ENCODE results near the gene PPP2R1A. TPM values are rescaled to one million over a fixed set of nuclear protein-coding genes. Genes with fewer than 3 reads are reported as not detected.
A peak's percentile ranks its signal among the peaks of the same experiment; 100 is the strongest.
"Not testable (repeated sequence)": the region's sequence is repeated elsewhere in the genome, so short reads cannot be mapped to it uniquely, and the experiment has no call there.

The PPP2R1A gene
- polyA plus RNA-seq, 1 donor, result 293 TPM

DNA sequence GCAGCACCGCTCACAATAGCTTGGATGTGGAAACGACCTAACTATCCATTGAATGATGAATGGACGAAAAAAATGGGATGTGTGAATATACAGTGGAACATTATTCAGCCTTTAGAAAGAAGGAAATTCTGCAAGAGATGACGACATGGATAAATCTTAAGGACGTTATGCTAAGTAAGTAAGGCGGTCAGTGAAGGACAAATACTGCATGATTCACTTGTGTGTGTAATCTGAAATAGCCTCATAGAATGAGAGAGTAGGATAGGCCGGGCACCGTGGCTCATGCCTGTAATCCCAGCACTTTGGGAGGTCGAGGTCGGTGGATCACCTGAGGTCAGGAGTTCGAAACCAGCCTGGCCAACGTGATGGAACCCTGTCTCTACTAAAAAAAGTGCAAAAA lies 54.2 kb downstream of the PPP2R1A start:
- DNase-seq (ENCODE audit: low read depth), result no peak

DNA sequence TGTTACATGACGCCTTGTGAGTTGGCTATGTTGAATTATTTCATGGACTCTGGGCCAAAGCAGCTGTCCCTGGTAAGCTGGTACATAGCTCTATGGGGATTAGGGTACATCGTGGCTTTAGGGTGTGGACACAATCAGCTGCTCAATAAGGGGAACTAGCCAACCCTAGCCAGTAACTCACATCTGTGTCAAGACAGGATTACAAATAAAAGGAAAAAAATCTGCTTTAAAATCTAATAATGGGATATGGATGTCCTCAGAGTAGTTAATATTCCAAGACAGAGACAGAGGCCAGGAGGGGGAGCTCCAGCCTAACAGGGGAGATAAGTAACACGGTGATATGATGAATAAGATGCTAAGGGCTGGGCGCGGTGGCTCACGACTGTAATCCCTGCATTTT lies 58.4 kb downstream of the PPP2R1A start:
- peak; percentile 22 for DNase-seq (ENCODE audit: low read depth)

DNA sequence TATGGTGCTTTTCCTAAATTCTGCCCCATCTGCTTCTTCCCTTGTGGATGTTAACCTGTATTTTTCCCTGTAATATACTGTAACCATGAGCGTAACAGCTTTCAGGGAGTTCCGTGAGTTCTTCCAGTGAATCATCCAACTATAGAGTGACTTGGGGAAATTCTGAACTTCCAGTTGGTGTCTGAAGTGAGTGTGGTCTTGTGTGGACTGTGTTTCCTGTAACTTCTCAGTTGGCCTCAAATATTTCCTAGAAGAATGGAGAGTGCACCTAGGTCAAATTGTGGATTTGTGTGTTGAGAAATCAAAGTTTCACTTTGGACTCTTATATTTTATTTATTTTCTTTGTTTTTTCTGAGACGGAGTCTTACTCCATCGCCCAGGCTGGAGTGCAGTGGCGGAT lies 68.6 kb downstream of the PPP2R1A start:
- no peak for DNase-seq (ENCODE audit: low read depth)

DNA sequence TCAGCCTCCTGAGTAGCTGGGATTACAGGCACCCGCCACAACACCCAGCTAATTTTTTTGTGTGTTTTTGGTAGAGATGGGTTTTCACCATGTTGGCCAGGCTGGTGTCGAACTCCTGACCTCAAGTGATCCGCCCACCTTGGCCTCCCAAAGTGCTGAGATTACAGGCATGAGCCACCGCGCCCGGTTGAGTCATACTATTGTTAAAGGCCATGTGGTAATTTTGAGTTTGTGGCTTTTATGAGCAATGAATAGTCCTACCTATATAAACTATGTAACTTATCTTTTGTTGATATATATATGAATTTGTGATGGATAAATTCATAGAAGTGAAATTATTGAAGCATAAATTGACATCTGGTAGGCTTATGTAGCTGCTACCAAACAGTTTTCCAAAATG lies 75.7 kb downstream of the PPP2R1A start:
- DNase-seq (ENCODE audit: low read depth), result not testable (repeated sequence)

DNA sequence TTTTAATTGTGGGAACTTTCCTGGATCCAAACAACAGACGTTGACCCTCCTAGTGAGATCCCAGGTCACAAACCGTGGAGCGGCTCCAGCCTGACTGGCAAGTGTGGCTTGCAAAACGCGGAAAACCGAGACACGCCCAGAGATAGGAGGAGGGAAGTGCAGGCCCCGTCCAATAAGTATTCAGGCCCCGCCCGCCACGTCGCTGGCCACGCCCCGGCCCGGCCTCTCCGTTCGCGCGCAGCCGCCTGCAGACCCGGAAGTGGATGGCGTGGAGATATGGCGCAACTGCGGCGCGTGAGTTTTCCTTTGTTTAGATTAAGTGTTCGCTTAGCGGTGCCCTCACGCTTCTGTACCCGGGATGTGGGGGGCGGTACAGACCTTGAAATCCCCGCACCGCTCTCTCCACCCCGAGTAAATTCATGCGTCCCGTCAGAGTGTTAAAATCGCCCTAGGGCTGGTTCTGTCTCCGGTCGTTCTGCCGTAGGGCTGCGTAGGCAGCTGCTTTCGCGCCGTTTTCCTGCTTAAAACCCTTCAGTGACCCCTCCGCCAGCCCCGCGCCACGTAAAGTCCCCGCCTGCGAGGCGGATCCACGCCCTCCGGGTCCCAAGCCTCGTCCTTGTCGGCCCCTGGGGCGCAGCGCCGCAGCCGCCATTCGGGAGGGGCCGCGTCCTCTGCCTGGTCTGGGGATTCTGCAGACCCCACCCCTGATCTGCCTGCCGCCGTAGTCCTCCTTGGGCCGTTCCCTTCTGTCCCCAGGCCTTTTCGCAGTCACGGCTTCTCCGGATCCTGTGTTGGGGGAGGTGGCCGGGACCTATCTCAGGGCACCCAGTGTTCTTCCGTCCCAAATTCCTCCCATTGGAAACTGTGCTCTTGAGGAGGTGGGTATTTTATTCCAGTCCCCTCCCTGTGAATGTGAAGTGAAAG lies 79.7 kb downstream of the PPP2R1A start, which contains the start of gene ZNF766:
Gene ZNF766 (plus strand): TSS at position 250 of the 924 bp plus-strand sequence. CDS start 27 bp downstream, at position 277.
- peak; percentile 85 for DNase-seq (ENCODE audit: low read depth)

DNA sequence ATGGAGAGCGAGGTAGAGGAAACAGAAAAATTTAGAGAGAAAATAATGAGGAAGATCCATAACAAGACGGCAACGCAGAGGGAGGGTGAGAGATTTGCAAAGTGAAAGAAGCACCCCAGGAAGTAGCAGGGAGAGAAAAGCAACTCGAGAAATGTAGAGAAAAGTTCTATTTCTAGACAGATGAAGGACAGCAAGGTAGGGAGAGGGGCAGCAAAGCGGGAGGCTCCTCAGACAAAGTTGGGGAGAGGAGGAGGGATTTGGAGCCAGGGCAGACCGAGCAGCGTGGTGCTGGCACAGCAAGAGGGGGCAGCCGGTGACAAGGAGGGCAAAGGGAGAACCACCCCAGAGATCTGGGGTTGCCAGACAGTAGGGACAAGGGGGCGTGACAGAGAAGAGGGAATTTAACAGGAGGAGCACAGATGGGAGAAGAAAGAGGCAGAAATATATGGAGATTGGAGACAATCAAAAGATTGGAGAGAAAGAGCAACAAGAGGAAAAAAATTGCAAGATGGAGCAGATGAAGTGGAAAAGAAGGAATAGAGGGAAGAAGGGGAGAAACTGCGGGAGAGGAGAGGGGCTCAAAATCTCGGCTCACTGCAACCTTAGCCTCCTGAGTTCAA lies 80.5 kb downstream of the PPP2R1A start:
- no peak for DNase-seq (ENCODE audit: low read depth)

DNA sequence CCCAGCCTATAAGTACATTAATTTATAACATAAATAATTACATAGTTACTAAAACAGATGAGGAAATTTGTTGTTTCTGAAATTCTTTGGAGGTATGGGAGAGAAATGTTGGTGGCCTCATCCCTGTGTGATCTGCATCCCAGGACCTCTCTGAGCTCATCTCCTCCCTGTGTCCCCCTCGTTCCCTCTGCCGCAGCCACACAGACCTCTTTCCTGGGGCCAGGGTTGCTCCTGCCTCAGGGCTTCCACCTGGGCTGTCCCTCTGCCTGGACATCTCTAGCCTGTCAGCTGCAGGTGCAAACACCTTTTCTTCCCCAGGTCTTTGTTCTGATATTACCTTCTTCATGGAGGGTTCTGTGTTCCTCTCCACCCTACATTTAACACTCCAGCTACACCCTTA lies 83.4 kb downstream of the PPP2R1A start:
- no peak for DNase-seq (ENCODE audit: low read depth)

DNA sequence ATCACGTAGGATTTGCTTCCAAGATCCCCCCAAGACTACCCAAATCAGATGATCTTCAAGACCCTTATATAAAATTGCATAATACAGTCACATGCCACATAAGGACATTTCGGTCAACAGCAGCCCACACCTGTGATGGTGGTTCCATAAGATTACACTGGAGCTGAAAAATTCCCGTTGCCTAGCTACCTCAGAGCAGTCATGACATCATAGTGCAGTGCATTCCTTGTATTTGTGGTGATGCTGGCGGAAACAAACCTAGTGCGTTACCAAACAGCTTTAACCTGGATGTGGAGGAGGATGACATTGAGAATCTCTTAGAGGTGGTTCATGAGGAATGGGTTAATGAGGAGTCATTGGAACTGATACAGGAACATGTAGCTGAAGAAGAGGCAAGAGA lies 84.3 kb downstream of the PPP2R1A start:
- DNase-seq (ENCODE audit: low read depth), result no peak

DNA sequence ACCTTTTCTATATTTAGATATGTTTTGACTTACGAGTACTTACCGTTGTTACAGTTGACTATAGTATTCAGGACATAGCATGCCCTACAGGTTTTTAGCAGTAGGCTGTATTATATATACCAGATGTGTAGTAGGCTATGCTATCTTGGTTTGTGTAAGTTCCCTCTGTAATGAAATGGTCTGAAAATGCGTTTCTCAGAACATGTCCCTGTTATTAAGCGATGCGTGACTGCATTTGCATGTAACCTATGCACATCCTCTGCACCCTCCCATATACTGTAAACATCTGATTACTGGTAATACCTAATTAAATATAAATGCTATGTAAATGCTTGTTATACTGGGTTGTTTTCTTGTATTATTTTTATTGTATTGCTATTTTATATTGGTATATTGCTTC lies 86.1 kb downstream of the PPP2R1A start:
- DNase-seq (ENCODE audit: low read depth), result no peak

DNA sequence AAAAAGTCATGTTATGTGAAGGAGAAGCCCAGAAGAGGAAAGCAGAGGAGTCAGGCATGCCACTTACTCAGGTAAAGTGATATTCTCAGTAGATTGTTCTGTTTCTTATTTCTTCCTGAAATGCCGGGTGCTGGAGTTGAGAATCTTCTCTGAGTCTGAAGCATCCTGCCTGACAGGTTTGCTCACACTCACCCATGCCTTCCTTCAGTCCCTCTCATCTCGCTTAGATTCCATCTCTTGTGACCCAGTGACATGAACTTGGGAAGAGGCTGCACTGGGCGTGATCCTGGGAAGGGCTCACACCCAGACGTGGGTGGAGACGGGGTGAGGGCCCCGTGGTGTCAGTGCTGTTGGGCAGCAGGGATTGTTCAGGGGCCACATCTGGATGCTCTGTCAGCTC lies 87.6 kb downstream of the PPP2R1A start:
- DNase-seq (ENCODE audit: low read depth), result no peak

Other genes with a start within 250 kb of the PPP2R1A start
- gene ZNF350, start 203.2 kb upstream of the PPP2R1A start, polyA plus RNA-seq (ENCODE audit: insufficient read length), result 7.0 TPM
- 9.9 TPM for gene ZNF615, start 181.8 kb upstream of the PPP2R1A start, polyA plus RNA-seq (ENCODE audit: insufficient read length)
- gene ZNF614, start 161.7 kb upstream of the PPP2R1A start, polyA plus RNA-seq (ENCODE audit: insufficient read length), result 7.8 TPM
- 11.3 TPM for gene ZNF432, start 141.2 kb upstream of the PPP2R1A start, polyA plus RNA-seq (ENCODE audit: insufficient read length)
- 11.0 TPM for gene ZNF841, start 94.3 kb upstream of the PPP2R1A start, polyA plus RNA-seq (ENCODE audit: insufficient read length)
- 9.1 TPM for gene ZNF616, start 50.1 kb upstream of the PPP2R1A start, polyA plus RNA-seq (ENCODE audit: insufficient read length)
- gene ZNF836, start 18.4 kb upstream of the PPP2R1A start, polyA plus RNA-seq (ENCODE audit: insufficient read length), result 8.2 TPM
- gene ZNF766, start 79.5 kb downstream of the PPP2R1A start, polyA plus RNA-seq (ENCODE audit: insufficient read length), result 10.9 TPM
- gene ZNF480, start 107.1 kb downstream of the PPP2R1A start, polyA plus RNA-seq (ENCODE audit: insufficient read length), result 9.5 TPM
- 3.3 TPM for gene ZNF610, start 146.2 kb downstream of the PPP2R1A start, polyA plus RNA-seq (ENCODE audit: insufficient read length)
- 12.5 TPM for gene ZNF880, start 179.9 kb downstream of the PPP2R1A start, polyA plus RNA-seq (ENCODE audit: insufficient read length)
- 20.1 TPM for gene ZNF528, start 207.8 kb downstream of the PPP2R1A start, polyA plus RNA-seq (ENCODE audit: insufficient read length)
- gene ZNF534, start 239.1 kb downstream of the PPP2R1A start, polyA plus RNA-seq (ENCODE audit: insufficient read length), result 0.81 TPM

Measured in forelimb muscle (tissue), 1 donor.